Loucy (cell line): ENCODE measurements around the gene GNAI1.

Experiments
- H2AFZ ChIP-seq: fragments of 200-600 bp; sonication (generic); 2 replicates; pipeline ENCODE4 v1.6.0; 2016; ENCODE audit warnings: antibody characterized with exemption, mild to moderate bottlenecking, low read length, moderate library complexity
- H3F3A ChIP-seq: fragments of 200-600 bp; 2 replicates; pipeline ENCODE4 v1.6.0; 2016; ENCODE audit warnings: antibody characterized with exemption, low read depth, mild to moderate bottlenecking
- H3K27me3 ChIP-seq: fragments of 200-600 bp; sonication (generic); 2 replicates; pipeline ENCODE4 v1.6.1; 2014; ENCODE audit warnings: low read length, mild to moderate bottlenecking; ENCODE audit not compliant: insufficient read depth, poor library complexity, severe bottlenecking
- H3K36me3 ChIP-seq: fragments of 200-600 bp; sonication (generic); 2 replicates; pipeline ENCODE4 v1.6.1; 2016; ENCODE audit warnings: low read length; ENCODE audit not compliant: insufficient read depth
- H3K4me1 ChIP-seq: fragments of 200-600 bp; sonication (generic); 2 replicates; pipeline ENCODE4 v1.5.1; 2014; ENCODE audit warnings: low read length, mild to moderate bottlenecking; ENCODE audit not compliant: insufficient read depth, poor library complexity, severe bottlenecking
- H3K4me2 ChIP-seq: fragments of 200-600 bp; sonication (generic); 2 replicates; pipeline ENCODE4 v1.6.0; 2014; ENCODE audit warnings: antibody characterized with exemption, low read length, low read depth, mild to moderate bottlenecking; ENCODE audit not compliant: poor library complexity, severe bottlenecking
- H3K4me3 ChIP-seq: fragments of 200-600 bp; sonication (generic); 2 replicates; pipeline ENCODE4 v1.5.1; 2014; ENCODE audit warnings: low read length, mild to moderate bottlenecking, mixed read lengths; ENCODE audit not compliant: poor library complexity, severe bottlenecking
- H3K79me2 ChIP-seq: fragments of 200-600 bp; sonication (generic); 2 replicates; pipeline ENCODE4 v1.6.1; 2014; ENCODE audit warnings: low read length; ENCODE audit not compliant: insufficient read depth
- H3K9ac ChIP-seq: fragments of 200-600 bp; sonication (generic); 2 replicates; pipeline ENCODE4 v1.6.0; 2014; ENCODE audit warnings: mild to moderate bottlenecking, low read depth, low read length, moderate library complexity; ENCODE audit not compliant: poor library complexity, severe bottlenecking
- H3K9me2 ChIP-seq: fragments of 200-600 bp; sonication (generic); replicated peaks from 2 replicates; pipeline ENCODE4 v1.6.1; 2016; ENCODE audit warnings: low read depth, low read length, mixed read lengths
- H3K9me3 ChIP-seq: fragments of 200-600 bp; sonication (generic); 2 replicates; pipeline ENCODE4 v1.6.1; 2014; ENCODE audit warnings: mild to moderate bottlenecking, antibody characterized with exemption, low read length, low read depth; ENCODE audit not compliant: insufficient read depth
- H4K20me1 ChIP-seq: fragments of 200-600 bp; sonication (generic); 2 replicates; pipeline ENCODE4 v1.6.0; 2014; ENCODE audit warnings: antibody characterized with exemption, low read length, mild to moderate bottlenecking; ENCODE audit not compliant: insufficient read depth, poor library complexity, severe bottlenecking
- CTCF ChIP-seq: fragments of 200-600 bp; sonication (generic); conservative IDR thresholded peaks from 2 replicates; pipeline ENCODE4 v1.5.1; 2014; ENCODE audit warnings: mild to moderate bottlenecking, antibody characterized with exemption, low read length
- EZH2phosphoT487 ChIP-seq: fragments of 200-600 bp; IDR thresholded peaks from 2 replicates; pipeline ENCODE4 v1.6.1; 2018; ENCODE audit warnings: antibody characterized with exemption, mild to moderate bottlenecking, moderate library complexity, borderline replicate concordance

GNAI1 gene

GRCh38 chr7:80235334-80235733 is 100.7 kb downstream of the GNAI1 start:
- Histone ChIP-seq H3K4me3 (no peak overlapping the region), H3K9ac (no peak overlapping the region), H3F3A (no peaks in the 10 kb centered on the region), H3K36me3 (no peaks in the 10 kb centered on the region), H3K9me3 (no peaks in the 10 kb centered on the region), H4K20me1 (no peaks in the 10 kb centered on the region), H3K27me3 (no peaks in the 10 kb centered on the region), H3K4me2 (no peak overlapping the region), H3K79me2 (no peaks in the 10 kb centered on the region), H3K4me1 (peaks cover 4% of the 10 kb centered on the region), H3K9me2 (no peaks in the 10 kb centered on the region), H2AFZ (no peak overlapping the region)
- TF ChIP-seq CTCF (no peak), EZH2phosphoT487 (no peak)

- Histone ChIP-seq H3K9ac (no peak overlapping the region), H3K79me2 (no peaks in the 10 kb centered on the region), H3K4me2 (no peak overlapping the region), H3K9me3 (no peaks in the 10 kb centered on the region), H4K20me1 (no peaks in the 10 kb centered on the region), H3F3A (no peaks in the 10 kb centered on the region), H3K4me3 (no peak overlapping the region), H3K4me1 (no peaks in the 10 kb centered on the region), H2AFZ (no peak overlapping the region), H3K27me3 (no peaks in the 10 kb centered on the region), H3K36me3 (no peaks in the 10 kb centered on the region), H3K9me2 (no peaks in the 10 kb centered on the region)
- no peak for TF ChIP-seq CTCF
- no peak for TF ChIP-seq EZH2phosphoT487
These were observed 102.0 kb downstream of the GNAI1 start for GRCh38 chr7:80236681-80237080.

- Histone ChIP-seq H3K4me2 (no peak overlapping the region), H3K4me1 (no peaks in the 10 kb centered on the region), H3F3A (no peaks in the 10 kb centered on the region), H2AFZ (no peak overlapping the region), H4K20me1 (no peaks in the 10 kb centered on the region), H3K4me3 (no peak overlapping the region), H3K27me3 (no peaks in the 10 kb centered on the region), H3K9ac (no peak overlapping the region), H3K9me3 (no peaks in the 10 kb centered on the region), H3K9me2 (no peaks in the 10 kb centered on the region), H3K79me2 (no peaks in the 10 kb centered on the region), H3K36me3 (no peaks in the 10 kb centered on the region)
- TF ChIP-seq CTCF: no peak
- no peak for TF ChIP-seq EZH2phosphoT487
These were observed 105.8 kb downstream of the GNAI1 start for GRCh38 chr7:80240265-80241025.
